ENCODE measurements around the gene SIPA1L3.
"Not testable (repeated sequence)": the region's sequence is repeated elsewhere in the genome, so short reads cannot be mapped to it uniquely, and the experiment has no call there.

The SIPA1L3 gene

DNA sequence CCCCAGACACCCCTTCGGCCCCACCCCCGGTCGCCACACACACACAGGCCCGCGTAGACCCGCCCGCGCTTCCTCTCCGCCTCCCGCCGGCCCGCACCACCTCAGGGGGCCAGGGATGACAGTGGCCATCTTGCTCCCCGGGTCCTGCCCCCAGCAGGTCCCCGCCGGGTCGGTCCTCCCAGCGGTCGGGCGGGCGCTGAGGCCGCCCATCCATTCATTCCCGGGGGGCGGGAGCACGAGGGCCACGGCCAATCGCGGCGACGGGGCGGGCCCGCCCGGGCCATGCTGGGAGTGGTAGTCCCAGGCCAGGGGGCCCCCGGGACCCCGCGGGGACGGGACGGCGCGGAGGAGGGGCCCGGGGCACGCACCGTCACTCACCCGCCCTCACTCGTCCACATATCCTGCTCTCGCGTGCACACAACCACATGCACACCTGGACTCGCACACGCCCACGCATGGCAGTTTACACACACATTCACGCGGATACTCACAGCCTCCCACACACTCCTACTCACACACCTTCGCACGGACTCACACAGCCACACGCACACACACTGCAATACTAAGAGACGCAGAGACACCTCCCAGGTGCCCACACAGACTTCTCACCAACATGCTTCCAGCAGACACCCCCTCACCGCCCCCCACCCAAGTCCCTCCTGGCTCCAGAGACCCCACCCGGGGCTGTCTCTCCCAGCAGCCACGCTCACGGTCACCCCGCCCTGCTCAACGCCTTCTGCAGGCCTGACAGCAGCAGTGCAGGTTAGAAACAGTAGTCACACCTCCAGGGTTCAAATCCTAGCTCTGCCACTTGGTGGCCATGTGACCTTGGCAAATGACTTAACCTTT is 317.2 kb downstream of the SIPA1L3 start, which contains the start of gene DPF1:
TSS of gene DPF1 (minus strand) at position 209 of the 849 bp plus-strand sequence. CDS start at position 129, 80 bp downstream.
- DNase-seq (ENCODE audit: extremely low read depth in 1 of 2, low read depth in 1 of 2), result peak in 1 of 2 donors; percentile 59

DNA sequence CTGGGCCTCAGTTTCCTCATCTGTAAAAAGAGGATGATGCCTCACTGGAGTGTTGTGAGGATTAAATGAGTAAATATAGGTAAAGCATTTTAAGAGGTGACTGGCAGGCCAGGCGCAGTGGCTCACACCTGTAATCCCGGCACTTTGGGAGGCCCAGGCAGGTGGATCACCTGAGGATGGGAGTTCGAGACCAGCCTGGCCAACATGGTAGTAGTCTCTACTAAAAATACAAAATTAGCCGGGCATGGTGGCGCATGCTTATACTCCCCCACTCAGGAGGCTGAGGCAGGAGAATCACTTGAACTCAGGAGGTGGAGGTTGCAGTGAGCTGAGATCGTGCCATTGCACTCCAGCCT is 317.8 kb downstream of the SIPA1L3 start:
- DNase-seq (ENCODE audit: extremely low read depth in 1 of 2, low read depth in 1 of 2), result not testable (repeated sequence)

DNA sequence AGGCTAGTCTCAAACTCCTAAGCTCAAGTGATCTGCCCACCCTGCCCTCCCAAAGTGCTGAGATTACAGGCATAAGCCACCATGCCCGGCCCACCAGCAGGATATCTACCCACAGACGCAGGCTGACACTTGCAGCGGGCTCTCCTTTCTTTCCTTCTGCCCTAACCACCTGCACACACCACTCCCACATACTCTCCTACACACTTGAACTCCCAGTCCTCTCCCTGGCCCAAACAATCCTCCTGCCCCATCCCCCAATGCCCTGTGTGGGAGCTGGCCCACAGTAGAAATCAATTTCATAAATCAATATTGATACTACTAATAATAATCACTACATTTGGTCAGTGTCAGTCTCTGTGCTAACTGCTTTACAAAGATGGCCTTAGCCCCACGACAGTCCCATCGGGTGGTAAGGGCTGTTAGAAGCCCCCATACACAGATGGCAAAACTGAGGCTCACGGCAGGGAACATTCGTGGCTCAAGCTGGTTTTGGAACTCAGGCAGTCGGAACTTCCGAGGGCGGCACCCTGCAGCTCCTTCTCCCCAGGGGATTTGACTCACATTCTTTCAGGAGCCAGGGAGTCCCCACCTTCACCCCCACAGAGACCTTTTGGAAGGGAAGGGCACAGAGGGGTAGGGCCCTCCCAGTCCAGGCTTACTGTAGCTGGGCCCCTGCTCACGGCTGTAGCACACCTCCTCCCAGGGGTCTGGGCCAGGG is 320.4 kb downstream of the SIPA1L3 start:
- no peak for DNase-seq (ENCODE audit: extremely low read depth in 1 of 2, low read depth in 1 of 2)

DNA sequence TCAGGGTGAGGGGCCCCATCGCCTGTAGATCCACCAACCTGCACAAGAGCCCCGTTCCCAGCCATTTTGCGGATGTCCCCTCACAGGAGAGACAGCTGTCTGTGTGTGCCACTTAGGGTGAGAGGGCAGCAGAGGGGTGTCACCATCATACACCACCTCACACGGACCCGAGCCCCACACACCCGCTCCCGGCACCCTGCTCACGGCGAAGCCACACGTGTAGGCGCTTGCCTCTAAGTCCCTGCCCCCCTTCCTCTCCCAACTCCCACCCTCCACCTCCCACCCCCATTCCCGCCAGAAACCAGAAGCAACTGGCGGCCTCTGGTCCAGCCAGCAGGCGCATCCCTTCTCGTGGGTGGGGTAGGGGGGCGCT is 321.0 kb downstream of the SIPA1L3 start:
- no peak for DNase-seq (ENCODE audit: extremely low read depth in 1 of 2, low read depth in 1 of 2)

DNA sequence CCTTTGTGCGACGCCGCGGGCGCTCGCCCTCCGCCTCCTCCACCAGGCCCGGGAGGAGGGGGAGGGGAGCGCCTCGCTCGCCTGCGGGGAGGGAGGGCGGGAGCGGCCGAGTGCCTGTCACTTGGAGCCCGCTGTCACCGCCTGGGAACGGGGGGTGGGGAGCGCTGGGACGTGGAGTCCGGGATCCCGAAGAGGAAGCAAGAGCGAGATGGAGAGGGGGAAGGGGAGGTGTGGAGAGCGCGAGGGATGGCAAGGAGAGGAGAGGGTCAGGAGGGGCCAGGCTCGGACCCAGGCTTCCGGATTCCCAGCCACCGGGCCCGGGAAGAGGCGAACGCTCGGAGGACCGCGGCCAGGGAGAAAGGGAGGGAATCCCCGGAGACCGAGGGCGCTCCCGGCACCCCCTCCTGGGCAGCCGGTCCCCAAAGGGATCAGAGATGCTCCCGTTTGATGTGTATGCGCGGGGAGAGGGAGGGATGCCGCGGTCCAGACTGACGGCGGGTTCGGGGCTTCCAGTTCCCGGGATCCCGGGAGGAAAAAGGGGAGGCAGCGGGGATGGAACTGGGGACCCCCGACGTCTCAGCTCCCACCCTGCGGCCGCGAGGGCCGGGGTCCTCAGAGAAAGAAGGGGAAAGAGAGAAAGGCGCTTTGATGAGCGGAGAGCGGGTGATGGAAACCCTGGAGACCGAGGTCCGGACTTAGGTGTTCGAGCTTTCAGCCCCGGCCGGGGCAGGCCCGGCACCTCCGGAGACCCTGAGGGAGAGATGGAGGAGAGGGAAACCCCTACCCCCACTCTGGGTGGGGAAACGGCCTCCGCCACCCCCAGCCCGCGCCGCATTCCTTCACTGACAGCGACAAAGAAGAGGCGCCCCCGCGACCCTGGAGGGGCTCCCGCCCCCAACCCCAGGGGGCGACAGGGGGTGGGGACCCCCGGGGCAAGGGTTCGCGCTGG is 321.8 kb downstream of the SIPA1L3 start:
- DNase-seq (ENCODE audit: extremely low read depth in 1 of 2, low read depth in 1 of 2), result no peak

DNA sequence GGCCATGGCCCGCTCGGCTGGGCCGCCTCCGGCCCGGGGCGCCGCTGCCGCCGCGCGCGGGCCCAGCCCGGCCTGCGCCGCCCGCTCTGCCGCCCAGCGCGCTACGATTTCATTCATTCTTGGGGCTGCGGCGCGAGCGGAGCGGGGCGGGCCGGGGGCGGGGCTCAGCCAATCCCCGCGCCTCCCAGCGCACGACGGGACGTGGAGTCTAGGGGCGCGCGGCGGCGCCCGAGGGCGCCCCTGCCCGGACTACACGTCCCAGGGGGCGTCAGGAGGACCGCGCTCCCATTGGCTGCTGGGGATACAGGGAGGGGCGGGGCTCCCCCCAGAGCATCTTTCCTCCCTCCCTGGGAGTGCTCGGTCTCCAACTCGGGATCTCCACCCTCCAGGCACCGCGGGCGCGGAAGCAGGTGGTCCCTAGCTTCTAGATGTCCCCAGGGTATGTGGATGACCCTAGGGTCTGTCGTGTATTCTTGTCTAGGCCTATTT is 322.6 kb downstream of the SIPA1L3 start:
- DNase-seq (ENCODE audit: extremely low read depth in 1 of 2, low read depth in 1 of 2), result peak; percentile 49 to 62

DNA sequence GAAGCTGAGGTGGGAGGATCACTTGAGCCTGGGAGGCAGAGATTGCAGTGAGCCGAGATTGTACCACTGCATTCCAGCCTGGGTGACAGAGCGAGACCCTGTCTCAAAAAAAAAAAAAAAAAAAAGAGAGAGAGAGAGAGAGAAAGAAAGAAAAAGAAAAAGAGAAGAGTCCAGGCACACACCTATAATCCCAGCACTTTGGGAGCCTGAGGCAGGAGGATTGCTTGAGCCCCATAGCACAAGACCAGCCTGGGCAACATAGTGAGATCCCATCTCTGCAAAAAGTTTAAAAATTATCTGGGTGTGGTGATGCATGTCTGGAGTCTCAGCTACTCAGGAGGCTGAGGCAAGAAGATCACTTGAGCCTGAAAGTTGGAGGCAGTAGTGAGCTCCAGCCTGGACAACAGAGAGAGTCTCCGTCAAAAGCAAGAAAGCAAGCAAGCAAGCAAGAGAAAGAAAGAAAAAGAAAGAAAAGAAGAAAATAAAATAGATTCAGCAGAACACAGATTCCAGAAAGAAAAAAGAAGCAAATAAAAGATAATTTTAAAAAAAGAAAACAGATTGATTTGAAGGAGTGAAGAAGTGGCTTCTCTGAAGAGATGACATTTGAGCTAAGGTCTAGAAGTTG is 323.6 kb downstream of the SIPA1L3 start:
- DNase-seq (ENCODE audit: extremely low read depth in 1 of 2, low read depth in 1 of 2), result not testable (repeated sequence)

DNA sequence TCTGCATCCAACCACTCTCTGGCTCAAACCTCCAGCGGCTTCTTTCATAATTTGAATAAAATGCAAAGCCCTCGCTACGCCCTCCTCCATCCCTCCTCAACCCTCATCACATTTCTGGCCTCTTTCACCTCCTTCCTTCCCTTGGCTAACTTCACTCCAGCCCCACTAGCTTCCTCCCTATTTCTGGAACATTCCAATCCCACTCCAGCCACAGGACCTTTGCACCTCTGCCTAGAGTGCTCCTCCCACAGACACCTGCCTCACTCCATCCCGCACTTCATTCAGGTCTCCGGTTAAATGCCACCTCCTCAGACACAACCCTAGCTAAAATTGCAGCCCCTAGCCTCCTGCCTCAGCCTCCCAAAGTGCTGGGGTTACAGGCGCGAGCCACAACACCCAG is 324.9 kb downstream of the SIPA1L3 start:
- DNase-seq (ENCODE audit: extremely low read depth in 1 of 2, low read depth in 1 of 2), result no peak

DNA sequence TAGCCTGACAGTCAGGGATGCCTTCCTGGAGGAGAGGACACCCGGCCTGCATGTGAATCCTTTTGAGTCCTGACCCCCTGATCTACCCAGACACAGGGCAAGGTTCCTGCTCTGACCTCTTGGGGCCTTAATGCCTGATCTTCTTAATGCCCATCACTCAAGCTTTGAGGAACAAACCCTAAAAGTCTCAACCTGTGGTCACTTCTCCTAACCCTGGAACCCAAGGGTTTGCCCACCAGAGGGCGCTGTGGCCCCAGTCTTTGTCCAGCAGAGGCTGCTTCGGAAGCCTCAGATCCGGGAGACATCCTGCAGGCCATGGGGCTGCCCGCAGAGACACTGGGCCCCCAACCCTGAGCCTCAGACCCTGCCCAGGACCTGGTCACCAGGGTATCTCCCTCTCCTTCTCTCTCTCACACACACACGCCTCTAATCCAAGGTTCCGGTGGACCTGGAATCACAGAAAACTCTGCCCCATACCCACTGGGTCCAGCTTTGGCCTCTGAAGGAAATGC is 326.8 kb downstream of the SIPA1L3 start:
- DNase-seq (ENCODE audit: extremely low read depth in 1 of 2, low read depth in 1 of 2), result peak; percentile 38 to 68

DNA sequence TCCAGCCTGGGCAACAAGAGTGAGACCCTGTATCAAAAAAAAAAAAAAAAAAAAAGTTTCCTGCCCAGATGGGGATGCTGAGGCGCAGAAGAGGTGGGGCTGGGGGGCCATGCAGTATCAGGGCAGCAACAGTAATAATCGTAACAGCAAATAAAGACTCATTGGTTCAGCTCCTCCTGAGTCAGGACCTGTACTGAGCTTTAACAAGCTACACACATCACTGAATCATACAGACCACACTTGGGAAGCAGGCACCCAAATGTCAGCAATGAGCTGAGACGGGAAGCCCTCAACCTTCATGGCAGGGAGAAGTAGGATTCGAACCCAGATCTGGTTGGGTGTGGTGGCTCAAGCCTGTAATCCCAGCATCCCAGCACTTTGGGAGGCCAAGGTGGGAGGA is 327.6 kb downstream of the SIPA1L3 start:
- no peak for DNase-seq (ENCODE audit: extremely low read depth in 1 of 2, low read depth in 1 of 2)

DNA sequence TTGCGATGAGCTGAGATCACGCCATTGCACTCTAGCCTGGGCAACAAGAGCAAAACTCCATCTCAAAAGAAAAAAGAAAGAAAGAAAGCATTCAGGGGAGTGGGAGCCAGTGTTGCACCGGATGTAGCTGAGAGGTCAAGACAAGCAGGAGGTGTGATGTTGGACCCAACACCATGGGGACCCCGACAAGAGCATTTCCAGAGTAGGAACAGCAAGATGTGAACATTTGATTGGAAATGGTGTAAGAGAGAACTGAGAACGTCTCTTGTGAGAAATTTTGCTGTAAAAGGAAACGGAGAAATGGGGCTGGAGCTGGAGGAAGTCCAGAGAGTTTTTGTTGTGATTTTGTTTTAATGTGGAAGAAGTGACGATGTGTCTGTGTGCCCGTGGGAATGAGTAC is 332.8 kb downstream of the SIPA1L3 start:
- no peak for DNase-seq (ENCODE audit: extremely low read depth in 1 of 2, low read depth in 1 of 2)

DNA sequence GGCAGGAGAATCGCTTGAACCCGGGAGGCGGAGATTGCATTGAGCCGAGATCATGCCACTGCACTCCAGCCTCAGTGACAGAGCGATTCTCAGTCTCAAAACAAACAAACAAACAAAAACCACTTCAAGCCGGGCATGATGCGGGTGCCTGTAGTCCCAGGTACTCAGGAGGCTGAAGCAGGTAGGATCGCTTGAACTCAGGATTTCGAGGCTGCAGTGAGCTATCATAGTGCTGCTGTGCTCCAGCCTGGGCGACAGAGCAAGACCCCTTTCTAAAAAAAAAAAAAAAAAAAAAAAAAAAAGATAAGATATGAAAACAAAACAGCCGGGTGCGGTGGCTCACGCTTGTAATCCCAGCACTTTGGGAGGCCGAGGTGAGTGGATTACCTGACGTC is 336.3 kb downstream of the SIPA1L3 start:
- DNase-seq (ENCODE audit: extremely low read depth in 1 of 2, low read depth in 1 of 2), result no peak

DNA sequence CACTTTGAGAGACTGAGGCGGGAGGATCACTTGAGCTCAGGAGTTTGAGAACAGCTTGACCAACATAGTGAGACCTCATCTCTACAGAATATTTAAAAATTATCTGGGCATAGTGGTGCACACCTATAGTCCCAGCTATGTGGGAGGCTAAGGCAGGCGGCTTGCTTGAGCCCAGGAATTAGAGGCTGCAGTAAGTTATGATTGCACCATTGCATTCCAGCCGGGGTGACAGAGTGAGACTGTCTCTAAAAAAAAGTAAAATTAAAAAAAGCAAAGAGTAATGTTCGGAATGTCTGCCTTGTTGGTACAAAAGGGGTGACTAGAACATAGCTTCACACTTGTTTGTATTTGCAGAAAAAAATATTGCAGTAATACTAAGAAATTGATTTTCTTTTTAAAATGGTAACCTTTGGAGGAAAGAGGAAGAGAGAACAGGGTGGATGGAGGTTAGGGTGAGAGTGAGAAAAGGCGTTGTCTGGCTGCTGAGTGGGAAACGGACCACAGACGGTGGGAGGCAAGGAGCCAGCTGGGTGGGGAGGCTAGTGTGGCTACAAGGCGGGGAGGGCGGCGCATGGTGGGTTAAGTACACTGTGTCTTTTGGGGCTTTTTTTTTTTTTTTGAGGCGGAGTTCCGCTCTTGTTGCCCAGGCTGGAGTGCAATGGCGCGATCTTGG is 339.0 kb downstream of the SIPA1L3 start:
- no peak for DNase-seq (ENCODE audit: extremely low read depth in 1 of 2, low read depth in 1 of 2)

DNA sequence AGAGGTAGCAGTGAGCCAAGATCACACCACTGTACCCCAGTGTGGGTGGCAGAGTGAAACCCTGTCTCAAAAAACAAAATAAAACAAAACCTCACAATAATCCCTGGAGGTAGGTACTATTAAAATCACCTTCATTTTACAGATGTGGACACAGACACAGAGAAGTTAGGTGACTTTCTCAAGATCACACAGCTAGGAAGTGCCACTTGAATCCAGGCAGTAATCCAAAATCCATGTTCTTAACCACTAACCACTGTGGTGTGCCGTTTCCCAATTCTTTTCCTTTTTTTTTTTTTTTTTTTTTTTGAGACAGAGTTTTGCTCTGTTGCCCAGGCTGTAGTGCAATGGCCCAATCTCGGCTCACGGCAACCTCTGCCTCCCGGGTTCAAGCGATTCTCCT is 340.1 kb downstream of the SIPA1L3 start:
- no peak for DNase-seq (ENCODE audit: extremely low read depth in 1 of 2, low read depth in 1 of 2)

DNA sequence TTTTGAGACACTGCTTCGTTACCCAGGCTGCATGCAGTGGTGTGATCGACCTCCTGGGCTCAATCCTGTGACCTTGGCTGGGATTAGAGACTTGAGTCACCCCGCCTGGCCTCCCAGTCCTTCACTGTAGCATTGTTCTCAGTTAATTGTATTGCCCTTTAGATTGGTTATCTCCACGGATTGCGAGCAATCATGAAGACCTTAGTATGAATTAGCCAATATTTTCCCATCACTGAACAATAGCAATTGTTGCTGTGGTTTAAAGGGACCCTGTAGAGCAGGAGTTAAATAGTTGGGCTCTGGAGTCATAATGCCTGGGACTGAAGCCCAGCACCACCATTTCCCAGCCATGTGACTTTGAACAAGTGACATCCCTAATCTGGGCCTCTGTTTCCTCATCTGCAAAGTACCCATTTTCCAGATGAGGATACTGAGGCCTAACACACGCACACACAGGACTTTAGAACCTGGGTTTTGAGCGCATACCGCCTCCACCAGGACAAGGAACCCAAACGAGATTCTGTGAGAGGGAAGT is 340.8 kb downstream of the SIPA1L3 start:
- no peak for DNase-seq (ENCODE audit: extremely low read depth in 1 of 2, low read depth in 1 of 2)

DNA sequence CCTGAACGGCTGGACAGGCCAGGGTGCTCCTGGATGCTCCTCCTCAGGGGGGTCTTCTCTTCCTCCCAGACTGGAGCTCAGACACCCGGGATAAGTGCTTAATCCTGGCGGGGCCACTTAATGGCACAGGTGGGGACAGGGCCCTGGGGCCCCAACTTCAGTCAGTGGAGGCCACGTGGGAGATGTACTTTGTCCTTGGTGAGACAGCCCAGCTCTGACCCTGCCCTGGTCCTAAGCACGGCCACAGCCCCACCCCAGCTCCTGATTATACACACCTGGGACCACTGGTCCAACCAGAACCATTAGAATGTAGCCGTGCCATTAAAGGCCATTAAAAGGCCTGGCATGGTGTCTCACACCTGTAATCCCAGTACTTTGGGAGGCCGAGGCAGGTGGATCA is 341.4 kb downstream of the SIPA1L3 start:
- DNase-seq (ENCODE audit: extremely low read depth in 1 of 2, low read depth in 1 of 2), result no peak

DNA sequence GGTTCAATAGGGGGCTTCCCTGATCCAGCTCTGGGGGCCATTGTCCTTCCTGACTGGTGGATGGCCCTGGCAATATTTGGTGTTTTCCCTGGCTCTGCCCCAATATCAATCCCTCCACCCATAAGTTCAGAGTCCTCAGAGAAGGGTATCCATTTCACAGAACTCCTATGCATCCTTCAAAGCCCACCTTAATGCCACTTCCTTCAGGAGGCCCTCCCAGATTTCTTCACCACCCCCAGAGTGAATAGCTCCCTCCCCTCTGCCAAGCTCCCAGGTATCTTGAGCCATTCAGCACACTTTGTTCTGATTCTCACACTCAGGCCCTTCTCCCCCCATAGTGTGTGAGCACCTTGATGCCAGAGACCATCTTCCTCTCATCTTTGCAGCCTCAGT is 343.4 kb downstream of the SIPA1L3 start:
- DNase-seq (ENCODE audit: extremely low read depth in 1 of 2, low read depth in 1 of 2), result no peak

DNA sequence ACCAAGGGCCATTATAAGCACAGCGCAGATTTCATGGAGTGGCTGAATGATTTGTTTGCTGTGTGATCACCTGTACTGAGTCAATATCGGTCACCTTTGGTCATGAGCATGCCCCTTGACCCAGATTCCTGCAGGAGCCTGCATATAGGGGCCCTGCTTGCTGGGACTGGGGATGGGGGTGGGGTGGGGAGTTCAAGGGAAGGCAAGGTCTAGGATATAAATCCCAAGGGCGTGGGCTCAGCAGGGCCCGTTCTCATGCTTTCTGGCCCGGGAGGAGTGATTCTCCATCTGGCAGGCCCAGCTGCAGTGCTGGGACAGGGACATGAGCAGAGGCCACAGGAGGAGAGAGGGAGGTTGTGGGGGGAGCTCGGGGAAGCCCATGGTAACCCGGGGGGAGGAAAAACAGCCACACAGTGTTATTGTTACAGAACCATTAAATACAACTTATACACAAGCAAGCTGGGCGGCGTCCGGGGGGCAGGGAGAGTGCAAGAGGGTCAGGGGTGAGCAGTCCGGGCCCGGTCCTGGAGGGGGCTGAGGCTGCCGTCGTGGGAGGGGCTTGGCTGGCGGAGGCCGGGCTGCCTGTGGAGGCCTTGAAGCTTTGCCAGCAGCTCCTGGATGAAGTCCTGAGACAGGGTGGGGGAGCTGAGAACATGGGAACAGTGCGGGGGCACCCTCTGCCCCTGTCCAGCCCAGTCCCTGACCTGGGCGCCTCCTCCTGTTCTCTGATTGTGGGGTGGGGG is 344.0 kb downstream of the SIPA1L3 start:
- DNase-seq (ENCODE audit: extremely low read depth in 1 of 2, low read depth in 1 of 2), result no peak

DNA sequence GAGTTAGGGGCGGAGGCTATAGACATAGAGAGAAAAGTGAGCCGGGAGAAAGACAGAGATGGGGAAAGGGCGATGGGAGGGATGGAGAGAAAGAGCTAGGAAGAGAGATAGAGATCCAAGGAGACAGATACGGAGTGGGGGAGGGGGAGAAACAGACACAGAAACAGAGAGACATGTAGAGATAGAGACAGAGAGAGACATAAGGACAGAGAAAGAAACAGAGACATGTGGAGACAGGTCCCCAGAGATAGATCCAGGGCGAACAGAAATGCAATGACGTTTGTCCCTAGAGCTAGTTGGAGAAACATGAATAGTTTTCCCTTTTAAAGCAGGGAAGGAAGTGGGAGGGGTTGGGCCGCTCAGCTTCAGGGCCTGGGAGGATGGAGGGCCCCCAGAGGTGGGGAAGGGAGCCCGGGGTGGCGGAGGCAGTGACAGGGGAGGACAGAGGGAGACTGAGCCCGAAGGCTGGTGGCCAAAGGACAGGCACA is 344.6 kb downstream of the SIPA1L3 start:
- DNase-seq (ENCODE audit: extremely low read depth in 1 of 2, low read depth in 1 of 2), result no peak

All from stimulated activated CD8-positive, alpha-beta memory T cell treated with anti-CD3 and anti-CD28 coated beads, Interleukin-7, amount 100 ng/mL, for 48 hours (primary cell).